Astrocyte of the hippocampus (primary cell): ENCODE data around the gene RBFOX1.

Experiments used
- DNase-seq: peaks from one replicate; pipeline ENCODE4 v3.0.0; 2011; ENCODE audit warnings: low read depth, low spot score

RBFOX1 gene

DNA sequence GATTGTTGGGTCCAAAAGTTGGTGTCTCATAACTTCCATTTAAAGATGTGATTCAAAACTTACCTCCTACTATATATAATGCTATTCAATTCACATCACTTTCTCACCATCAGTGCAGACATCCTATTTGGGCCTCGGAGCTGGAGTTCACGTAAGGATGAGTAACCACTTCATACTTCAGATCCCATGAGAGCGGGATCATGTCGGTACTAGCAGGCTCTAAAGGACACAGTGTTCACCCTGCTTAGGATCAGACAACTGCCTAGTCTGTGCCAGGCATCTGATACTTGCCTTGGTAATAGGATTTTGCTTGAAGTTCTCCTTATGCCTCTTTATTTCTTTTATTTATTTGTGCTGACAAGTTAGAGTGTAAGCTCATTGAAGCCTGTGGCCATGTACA is 39.5 kb downstream of the RBFOX1 start:
- DNase-seq, result no peak

DNA sequence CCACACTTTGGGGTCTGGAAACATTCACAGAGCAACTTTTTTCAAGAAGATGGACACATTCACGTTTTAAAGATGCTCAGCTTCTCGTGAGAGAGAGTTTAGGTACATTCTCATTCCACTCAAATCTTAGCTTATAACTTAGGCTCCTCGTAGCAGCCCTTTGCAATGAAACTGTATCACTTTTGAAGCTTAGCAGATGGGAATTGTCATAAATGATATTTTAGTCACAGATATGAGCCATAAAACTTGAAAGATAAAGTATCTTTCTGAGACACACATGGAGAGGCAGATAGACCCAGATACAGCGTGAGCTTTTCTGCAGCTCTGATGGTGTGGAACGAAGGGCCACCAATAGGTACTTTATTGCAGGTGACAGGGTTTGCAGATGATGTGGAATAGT is 41.1 kb downstream of the RBFOX1 start:
- DNase-seq, result no peak

DNA sequence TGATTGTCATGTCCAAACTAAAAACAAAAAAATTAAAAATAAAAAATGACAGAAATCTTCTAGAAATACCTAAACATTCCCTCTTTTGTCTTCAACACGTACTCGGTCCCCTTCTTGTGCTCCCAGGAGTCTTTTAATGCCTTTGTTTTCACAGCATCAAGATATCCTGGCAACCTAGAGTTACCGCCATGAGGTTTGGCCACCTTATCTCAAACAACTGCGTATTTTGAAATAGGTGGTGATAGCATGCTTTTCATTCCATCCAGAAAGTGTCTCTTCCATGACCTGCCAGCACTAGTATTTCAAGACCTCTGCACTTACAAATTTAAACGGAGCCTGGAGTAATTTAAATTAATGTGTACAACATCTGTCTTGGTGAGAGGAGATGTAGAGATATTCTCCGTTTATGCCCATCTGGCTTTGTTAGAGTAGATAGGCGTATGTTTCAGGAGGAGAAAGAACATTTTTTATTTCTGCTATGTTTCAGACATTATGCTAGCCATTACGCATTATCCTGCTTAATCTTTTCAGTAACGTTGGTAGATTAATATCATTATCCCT is 42.0 kb downstream of the RBFOX1 start:
- no peak for DNase-seq

DNA sequence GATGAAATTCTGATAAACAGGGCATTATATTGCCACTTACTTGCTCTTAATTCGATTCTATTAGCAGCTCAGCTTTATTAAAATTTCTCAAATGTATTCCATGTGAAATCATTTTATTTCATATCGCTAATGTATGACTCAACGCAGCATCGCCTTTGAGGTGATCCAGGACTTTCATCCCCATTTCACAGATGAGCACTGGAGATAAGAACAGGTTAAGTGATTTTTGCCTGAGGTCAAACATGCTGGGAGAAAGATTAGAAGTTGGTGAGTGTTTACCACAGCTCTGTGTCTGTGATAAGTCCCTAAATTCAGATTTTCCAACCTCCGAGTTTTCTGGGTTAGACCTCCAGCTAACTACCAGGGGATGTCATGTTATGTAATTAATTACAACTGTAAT is 43.6 kb downstream of the RBFOX1 start:
- no peak for DNase-seq

DNA sequence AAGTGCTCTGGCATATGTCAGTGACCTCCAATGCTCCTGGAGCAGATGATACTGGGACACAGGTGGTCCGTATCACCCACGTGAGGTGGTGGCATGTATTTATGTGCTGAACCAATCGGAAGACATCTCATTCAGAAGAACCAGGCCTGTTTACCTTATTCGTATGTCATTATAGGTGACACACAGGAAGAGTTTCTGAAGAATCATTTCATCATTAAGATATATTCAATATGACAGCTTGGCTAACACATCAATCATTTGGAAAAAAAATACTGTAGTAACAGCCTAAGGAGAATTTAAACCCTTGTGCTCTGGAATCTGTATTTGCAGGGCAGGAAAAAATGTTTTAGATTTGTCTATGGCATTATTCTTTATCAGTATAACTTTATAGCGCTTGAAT is 44.6 kb downstream of the RBFOX1 start:
- DNase-seq, result no peak

DNA sequence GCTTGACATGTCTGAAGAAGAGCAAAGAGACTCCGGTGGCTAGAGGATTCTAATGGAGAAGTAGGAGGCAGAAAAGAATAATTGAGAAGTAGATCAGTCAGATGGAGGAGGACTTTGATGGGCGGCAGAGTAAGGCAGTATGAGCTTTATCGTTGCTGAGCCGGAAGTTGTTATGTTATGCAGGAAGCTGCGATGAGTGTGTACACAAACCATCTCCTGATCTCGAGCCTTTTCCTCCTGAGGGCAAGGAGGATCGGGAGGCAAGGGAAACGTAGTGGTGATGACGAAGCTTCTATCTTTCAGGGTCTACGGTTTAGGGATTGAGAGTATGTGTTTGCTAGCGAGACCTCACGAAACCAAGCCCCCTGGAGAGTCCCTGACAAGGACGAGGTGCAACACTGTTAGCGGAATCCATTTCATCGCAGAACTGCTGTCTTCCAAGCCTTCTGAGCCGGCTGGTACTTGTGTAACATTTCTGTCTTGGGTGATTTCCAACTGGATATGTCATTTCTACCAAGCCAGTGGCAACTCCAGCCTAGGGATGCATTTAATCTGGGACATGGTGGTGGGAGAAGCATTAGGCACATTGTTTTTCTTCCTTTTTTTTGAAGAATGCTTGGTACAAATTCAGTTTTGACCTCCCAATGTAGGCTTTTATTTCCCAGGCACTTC is 45.5 kb downstream of the RBFOX1 start:
- no peak for DNase-seq

DNA sequence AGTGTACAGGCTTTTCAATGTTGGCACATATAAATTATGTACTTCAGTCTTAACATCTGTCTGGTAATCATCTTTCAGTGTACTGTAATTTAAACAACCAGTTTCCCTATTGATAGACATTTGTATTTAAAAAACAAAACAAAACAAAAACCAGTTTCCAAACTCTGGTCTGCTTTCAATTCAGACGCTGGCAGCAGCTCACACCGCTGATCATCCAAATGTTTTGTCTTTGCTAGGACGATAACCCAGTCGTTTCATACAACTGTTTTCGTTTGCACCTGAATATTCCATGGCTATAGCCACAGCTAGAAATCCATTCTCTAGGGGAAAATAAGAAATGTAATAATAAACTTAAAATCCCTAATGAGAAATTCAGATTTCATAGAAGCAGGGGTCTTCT is 47.8 kb downstream of the RBFOX1 start:
- DNase-seq, result no peak

DNA sequence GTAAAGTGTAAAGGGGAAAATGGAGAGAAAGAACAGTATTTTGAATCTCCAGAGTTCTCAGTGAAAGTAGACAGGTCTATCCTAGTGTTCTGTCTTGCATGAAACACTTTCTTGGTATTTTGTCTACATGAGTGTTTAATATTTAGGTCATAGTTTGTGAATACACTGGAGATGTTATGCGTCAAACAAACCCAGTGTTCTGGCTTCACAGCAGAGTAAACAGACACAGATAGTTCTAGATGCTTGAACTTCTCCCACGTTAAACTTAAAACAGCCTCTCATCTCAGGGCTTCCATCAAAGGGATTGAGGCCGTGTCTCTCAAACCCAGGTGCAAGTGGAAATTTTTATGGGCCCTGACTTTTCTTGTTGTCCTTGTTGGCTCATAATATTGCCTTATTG is 48.3 kb downstream of the RBFOX1 start:
- no peak for DNase-seq

DNA sequence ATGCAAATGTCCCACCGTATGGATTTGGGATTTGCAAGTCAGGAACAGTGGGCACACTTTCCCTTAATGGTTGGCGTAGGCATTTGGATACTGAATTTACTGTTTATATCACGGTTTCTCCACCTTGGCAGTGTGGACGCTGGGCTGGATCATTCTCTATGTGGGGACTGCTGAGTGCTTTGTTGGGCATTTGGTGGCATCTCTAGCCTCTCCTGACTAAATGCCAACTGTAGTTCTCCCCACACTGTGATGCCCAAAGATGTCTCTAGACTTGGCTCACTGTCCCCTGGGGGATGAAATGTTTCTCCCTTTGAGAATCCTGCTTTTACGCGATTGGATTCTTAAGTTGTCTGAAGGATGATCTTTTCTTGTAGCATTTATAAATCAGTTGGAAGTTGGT is 49.0 kb downstream of the RBFOX1 start:
- no peak for DNase-seq

DNA sequence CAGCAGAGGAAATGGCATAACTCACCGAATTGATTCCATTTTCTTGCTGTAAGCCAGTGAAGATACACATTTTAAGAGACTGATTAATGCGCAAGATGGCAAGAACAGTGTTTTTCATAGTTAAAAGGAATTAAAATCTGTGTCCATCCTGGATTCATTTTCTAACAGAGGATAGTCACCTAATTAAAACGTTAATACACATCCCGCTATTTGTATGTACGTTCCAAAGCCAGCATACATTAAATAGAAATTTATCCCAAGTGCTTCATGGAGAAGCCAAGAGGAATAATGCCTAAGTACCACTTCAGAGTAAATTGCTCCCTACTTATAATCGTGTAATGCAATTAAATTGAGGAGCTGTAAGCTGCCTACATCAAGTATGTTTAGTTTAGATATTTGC is 49.9 kb downstream of the RBFOX1 start:
- no peak for DNase-seq

DNA sequence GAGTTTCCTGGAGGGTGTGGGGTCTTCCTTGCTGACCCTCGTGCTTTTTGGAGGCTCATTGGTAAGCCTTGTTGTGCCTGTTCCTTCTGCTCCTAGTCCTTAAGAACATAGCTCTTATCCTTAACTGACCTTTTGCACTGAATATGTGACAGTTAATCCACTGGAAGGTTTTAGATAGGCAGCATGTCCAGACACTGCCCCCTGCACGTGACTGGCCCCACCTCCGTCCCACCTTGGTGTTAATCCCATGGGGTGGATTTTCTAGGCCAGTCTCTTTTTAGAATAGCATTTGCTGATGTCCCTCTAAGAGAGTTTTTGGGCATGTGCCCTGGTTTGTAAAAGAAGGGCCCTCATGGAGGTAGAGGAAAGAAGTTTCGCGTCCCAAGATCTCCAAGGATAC is 58.3 kb downstream of the RBFOX1 start:
- no peak for DNase-seq

DNA sequence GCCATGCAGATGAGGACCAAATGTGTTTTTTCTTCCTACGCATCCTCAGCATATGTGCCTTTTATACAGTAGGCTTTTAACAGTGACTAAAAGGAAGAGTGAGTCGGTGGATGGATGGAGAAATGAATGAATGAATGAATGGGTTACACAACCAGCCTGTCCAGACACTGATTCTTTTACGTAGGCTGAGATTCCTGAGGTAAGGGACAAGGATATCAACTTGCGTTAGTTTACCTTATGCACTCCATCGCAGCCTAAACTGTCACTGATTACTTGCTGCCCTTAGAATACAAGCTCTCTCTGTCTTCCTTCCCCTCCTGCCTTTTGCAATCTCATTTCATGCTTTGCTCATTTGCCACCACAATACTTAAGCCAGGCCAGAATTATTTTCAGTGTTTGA is 59.0 kb downstream of the RBFOX1 start:
- no peak for DNase-seq

DNA sequence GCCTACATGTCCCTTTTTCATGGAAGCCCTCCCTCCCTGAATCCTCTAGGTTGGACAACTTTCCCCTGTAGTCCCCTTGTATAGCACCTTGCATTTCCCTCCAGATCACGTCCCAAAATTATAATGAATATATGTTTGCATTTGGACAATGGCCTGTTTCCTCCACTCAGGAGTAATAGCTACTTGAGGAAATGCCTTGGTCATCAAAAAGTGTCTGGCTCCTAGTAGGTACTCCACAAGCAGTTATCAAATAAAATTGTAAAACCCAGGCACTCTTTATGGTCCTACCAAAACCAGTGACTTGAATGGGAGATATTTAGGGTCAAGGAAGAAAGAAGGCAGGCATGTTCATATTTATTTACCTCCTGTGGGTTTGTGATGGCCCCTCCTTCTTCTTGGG is 59.6 kb downstream of the RBFOX1 start:
- DNase-seq, result no peak

DNA sequence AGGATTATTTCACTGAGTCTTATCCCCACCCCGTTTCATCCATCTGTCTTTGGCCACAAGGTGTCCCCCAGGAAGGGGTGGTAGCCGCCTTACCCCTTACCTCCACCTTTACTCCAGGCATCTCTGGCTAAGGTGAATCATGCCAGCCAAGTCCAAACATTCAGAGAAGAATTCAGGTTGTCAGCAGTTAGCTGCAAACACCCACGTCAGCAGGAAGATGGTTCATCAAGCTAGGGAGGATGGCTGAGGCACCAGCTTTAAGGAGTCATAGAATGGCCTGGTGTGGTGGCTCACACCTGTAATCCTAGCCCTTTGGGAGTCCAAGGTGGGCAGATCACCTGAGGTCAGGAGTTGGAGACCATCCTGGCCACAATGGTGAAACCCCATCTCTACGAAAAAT is 61.0 kb downstream of the RBFOX1 start:
- DNase-seq, result no peak

DNA sequence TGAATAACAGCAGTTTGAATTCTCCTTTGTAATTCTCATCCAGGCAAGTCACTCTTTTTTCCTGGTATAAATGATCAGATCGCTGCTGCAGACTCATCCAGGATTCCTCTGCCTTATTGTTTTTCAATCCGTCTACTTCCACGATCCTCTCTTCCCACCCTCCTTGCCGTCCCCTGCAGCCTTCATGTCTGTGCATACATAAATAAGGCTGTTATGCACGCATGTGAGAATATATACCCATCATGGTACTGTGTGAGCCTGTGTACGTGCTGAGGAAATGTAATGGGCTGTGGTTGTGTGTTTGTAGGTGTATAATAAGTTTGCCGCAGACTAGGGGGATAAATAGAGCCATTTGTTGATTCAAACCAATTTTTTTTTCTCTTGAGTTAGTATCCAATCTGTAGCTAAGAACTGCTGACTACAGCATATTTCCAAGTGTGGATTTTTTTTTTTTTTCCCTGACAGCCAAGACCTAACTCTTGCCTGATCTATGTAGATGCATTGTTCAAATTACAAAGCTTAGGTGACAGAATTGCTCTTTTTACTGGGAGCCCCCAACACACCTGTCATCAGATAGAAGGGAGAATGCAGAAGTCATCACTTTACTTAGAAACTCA is 62.2 kb downstream of the RBFOX1 start:
- DNase-seq, result no peak

DNA sequence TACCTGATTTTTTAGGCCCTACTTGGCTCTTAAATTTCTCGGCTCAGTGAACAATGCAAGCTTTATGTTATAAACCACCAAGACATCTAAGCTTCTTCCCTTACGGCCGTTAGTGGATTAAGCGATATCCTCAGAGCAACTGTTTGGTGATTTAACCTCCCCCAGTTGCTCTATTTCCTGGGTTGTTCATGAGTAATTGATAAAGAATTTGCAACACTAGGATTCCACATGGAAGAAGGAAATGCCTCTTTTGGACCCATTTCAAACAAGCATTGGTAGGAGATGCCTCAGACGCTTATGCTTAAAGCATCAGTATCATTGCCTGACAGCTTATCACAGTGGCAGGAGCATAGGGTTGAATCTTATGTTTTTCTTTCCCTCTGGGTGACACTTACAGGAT is 65.3 kb downstream of the RBFOX1 start:
- peak; percentile 69 for DNase-seq

DNA sequence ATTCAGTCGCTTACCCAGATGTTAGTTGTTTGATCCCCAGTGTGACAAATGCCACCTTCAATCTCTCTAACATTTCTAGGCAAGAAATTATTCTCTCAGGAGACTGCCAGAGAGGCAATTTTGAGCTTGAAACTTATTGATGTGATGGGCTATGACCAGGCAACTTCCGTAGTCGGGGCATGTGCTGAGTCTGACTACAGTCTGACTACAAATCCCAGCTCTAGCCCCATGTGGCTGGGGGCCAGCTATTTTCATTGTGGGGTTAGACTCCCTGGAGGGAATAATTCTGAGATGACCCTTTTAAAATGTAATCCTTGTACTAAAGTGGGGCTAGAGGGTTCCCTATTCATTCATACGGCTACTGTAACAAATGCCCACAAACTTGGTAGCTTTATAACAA is 65.9 kb downstream of the RBFOX1 start:
- DNase-seq, result no peak

DNA sequence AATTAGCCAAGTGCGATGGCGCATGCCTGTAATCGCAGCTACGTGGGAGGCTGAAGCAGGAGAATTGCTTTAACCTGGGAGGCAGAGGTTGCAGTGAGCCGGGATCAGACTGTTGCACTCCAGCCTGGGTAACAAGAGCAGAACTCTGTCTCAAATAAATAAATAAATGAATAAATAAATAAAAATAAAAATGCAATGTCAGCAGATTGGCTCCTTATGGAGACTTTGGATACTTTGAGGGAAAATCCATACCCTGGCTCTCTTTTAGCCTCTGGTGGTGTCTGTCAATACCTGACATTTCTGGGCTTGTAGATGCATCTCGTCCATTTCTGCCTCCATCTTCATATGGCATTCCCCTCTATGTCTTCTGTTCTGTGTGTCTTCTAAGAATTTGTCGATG is 66.7 kb downstream of the RBFOX1 start:
- no peak for DNase-seq

DNA sequence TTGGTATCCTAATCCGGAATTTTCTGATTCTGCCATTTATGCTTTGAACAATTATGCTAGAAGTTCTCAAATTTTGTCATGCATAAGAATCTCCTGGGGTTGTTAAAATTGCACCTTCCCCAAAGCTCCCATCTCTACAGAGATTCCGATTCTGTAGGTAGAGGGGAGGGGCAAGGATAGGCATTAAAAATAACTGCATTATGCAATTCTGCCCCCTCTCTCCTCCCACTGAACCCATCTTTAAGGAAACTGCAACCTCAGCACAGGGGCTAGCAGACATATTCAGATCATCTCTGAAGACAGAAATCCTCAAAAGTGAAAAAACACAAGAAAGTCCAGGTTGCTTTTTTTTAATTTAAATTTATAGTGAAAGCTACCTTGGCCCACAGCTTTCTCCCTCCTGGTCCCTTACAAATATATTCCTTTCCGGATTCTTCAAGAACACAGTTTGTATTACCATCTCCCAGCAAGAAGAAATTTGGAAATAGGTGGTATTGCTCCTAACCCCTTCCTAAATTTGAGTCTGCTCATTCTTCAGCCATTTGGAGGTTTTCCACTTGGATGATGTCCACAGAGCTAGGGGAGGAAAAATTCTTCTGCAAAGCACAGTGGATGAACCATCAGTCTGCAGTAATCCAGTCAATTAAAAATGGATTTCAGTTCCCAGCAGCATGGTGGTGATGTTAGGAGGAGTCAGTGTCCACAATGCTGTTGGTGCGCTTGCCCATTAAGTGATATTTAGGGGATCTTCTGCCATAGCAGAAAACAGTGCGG is 67.7 kb downstream of the RBFOX1 start:
- DNase-seq, result peak; percentile 18

DNA sequence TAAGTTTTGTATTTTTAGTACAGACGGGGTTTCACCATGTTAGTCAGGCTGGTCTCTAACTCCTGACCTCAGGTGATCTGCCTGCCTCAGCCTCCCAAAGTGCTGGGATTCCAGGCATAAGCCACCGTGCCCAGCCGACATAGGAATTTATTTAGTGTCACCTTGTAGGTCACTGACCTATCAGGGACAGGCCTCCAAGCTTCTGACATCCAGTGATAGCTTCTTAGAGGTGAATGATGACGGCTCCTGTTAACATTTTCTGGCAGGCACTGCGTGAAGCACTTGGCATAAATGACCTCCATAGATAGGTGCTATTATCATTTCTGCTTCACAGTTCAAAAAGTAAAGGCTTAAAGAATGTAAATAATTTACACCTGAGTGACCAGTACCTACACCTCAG is 71.6 kb downstream of the RBFOX1 start:
- no peak for DNase-seq

DNA sequence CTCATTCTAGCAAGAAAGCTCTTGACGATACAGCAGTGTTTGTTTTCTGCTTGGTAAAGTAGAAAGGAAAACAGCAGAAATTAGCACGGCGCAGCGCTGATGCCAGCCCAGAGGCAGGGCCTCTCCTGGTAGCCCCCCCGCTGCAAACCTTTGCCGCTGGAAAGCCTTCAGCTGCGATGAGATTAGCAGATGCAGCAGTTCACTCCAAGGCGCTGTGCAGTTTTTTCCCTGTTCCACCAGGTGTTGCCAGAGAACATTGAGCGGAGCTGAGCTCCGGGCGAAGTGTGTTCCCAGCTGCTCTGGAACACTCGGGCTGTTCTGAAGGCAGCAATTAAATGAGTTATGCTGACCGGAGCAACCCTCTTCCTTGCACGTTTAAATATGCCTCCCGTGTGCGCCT is 72.5 kb downstream of the RBFOX1 start:
- peak; percentile 76 for DNase-seq

DNA sequence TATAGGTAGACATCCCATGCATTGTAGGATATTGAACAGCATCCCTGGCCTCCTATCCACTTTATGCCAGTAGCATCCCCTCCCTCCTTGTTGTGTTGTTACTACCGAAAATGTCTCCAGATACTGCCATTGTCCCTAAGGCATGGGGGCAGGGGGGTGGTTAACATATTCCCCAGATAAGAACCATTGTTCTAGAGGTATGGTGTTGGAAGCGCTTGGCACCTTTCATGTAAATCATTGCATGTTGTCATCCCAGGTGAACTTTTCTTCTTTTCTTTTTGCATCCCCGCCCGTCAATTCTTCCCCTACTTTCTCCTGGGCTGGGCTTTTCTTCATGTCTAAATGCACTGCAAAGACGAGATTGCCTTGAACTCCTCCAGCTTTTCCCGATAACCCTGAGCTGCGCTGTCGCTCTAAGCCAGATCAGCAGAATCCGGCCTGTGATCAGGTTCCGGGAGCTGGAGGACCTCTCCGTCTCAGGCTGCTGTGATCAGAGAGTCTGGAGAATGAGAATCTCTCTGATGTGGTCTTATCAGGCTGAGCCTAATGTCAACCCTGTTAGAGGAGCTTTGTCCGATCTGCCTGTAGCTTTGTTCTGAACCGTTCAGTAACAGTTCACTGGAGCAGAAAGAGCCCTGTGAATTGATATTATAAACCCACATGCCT is 76.2 kb downstream of the RBFOX1 start:
- peak; percentile 31 for DNase-seq
